SJSA1 (cell line): Measurements from ENCODE around the gene TMED1. TPM values are rescaled to one million over a fixed set of nuclear protein-coding genes. Genes with fewer than 3 reads are reported as not detected.
A peak's percentile ranks its signal among the peaks of the same experiment; 100 is the strongest.

ENCODE experiments used
- DNase-seq, 2 experiments: peaks; one replicate each; pipeline ENCODE4 v3.0.0-alpha.2; 2015 to 2020; ENCODE audit warnings: low spot score in 2 of 2, low read depth in 1 of 2
- H3K27ac ChIP-seq: fragments of 250-450 bp; sonication (Bioruptor Pico); 2 replicates; pipeline ENCODE4 v1.5.1; 2020; ENCODE audit warnings: mild to moderate bottlenecking, moderate library complexity
- H3K27me3 ChIP-seq: fragments of 250-450 bp; sonication (Bioruptor Pico); replicated peaks from 2 replicates; pipeline ENCODE4 v1.5.1; 2020; ENCODE audit warnings: mild to moderate bottlenecking, moderate library complexity
- H3K36me3 ChIP-seq: fragments of 250-450 bp; sonication (Bioruptor Pico); 2 replicates; pipeline ENCODE4 v1.5.1; 2020; ENCODE audit warnings: mild to moderate bottlenecking
- H3K4me1 ChIP-seq: fragments of 250-450 bp; sonication (Bioruptor Pico); replicated peaks from 2 replicates; pipeline ENCODE4 v1.6.1; 2021; ENCODE audit warnings: mild to moderate bottlenecking
- H3K4me3 ChIP-seq: fragments of 250-450 bp; sonication (Bioruptor Pico); 2 replicates; pipeline ENCODE4 v1.5.1; 2020; ENCODE audit warnings: mild to moderate bottlenecking
- H3K9me3 ChIP-seq: fragments of 250-450 bp; sonication (Bioruptor Pico); replicated peaks from 2 replicates; pipeline ENCODE4 v1.5.1; 2020; ENCODE audit warnings: mild to moderate bottlenecking
- total RNA-seq: library from RNA; depleted of rRNA; stranded (reverse); fragments of >200 nt; shearing (Covaris generic); gene quantifications from 2 replicates; pipeline ENCODE4 v1.2.3, GENCODE V29; 2014

TMED1 gene
- total RNA-seq, 1 experiment from 2014 or later, result 78.8 TPM

- peak; percentile 92 to 96 for DNase-seq
- H3K9me3 ChIP-seq, result no peaks in the 10 kb centered on the region
- peaks cover 90% of the 10 kb centered on the region for H3K36me3 ChIP-seq
- H3K4me3 ChIP-seq, result peak overlapping the region; percentile 51
- no peaks in the 10 kb centered on the region for H3K27me3 ChIP-seq
- H3K4me1 ChIP-seq, result peaks cover 55% of the 10 kb centered on the region
- peak overlapping the region; percentile 93 for H3K27ac ChIP-seq
Observed at GRCh38 chr19:10817291-10818038, 18.5 kb downstream of the TMED1 start.

- Histone ChIP-seq H3K36me3 (peaks cover 94% of the 10 kb centered on the region), H3K4me1 (peaks cover 61% of the 10 kb centered on the region), H3K9me3 (no peaks in the 10 kb centered on the region), H3K4me3 (peak overlapping the region; percentile 51), H3K27me3 (no peaks in the 10 kb centered on the region), H3K27ac (peak overlapping the region; percentile 93)
- DNase-seq, result peak; percentile 44 to 57
Observed at GRCh38 chr19:10816691-10817090, 19.3 kb downstream of the TMED1 start.

- DNase-seq, result peak; percentile 49 to 50
- peak overlapping the region; percentile 93 for H3K27ac ChIP-seq
- peaks cover 61% of the 10 kb centered on the region for H3K4me1 ChIP-seq
- no peaks in the 10 kb centered on the region for H3K9me3 ChIP-seq
- H3K4me3 ChIP-seq, result peak overlapping the region; percentile 51
- no peaks in the 10 kb centered on the region for H3K27me3 ChIP-seq
- H3K36me3 ChIP-seq, result peaks cover 94% of the 10 kb centered on the region
Observed at GRCh38 chr19:10815969-10816644, 19.9 kb downstream of the TMED1 start.

GRCh38 chr19:10815007-10815536 is 20.9 kb downstream of the TMED1 start:
- DNase-seq, result no peak
- Histone ChIP-seq H3K27ac (no peak overlapping the region), H3K27me3 (no peaks in the 10 kb centered on the region), H3K4me3 (no peak overlapping the region), H3K4me1 (peaks cover 61% of the 10 kb centered on the region), H3K36me3 (peaks cover 91% of the 10 kb centered on the region), H3K9me3 (no peaks in the 10 kb centered on the region)

- DNase-seq, result peak; percentile 80 to 93
- peaks cover 87% of the 10 kb centered on the region for H3K36me3 ChIP-seq
Observed at GRCh38 chr19:10812902-10813404, 23.1 kb downstream of the TMED1 start.

GRCh38 chr19:10812196-10812595 is 23.8 kb downstream of the TMED1 start:
- Histone ChIP-seq H3K9me3 (no peaks in the 10 kb centered on the region), H3K4me1 (peaks cover 47% of the 10 kb centered on the region), H3K4me3 (no peak overlapping the region), H3K27me3 (no peaks in the 10 kb centered on the region), H3K27ac (peak overlapping the region; percentile 75), H3K36me3 (peaks cover 89% of the 10 kb centered on the region)
- peak in 1 of 2 experiments; percentile 46 for DNase-seq

More at GRCh38 chr19:10812902-10813404, 23.1 kb downstream of the TMED1 start:
- H3K27ac ChIP-seq, result peak overlapping the region; percentile 75
- no peak overlapping the region for H3K4me3 ChIP-seq
- no peaks in the 10 kb centered on the region for H3K27me3 ChIP-seq
- peaks cover 52% of the 10 kb centered on the region for H3K4me1 ChIP-seq
- no peaks in the 10 kb centered on the region for H3K9me3 ChIP-seq

- H3K4me1 ChIP-seq, result peaks cover 40% of the 10 kb centered on the region
- no peaks in the 10 kb centered on the region for H3K9me3 ChIP-seq
- no peak overlapping the region for H3K4me3 ChIP-seq
- no peaks in the 10 kb centered on the region for H3K27me3 ChIP-seq
- peaks cover 85% of the 10 kb centered on the region for H3K36me3 ChIP-seq
- no peak for DNase-seq
- H3K27ac ChIP-seq, result no peak overlapping the region
Observed at GRCh38 chr19:10811391-10812111, 24.5 kb downstream of the TMED1 start.

GRCh38 chr19:10809651-10810285 is 26.2 kb downstream of the TMED1 start:
- H3K36me3 ChIP-seq, result peaks cover 83% of the 10 kb centered on the region
- no peak overlapping the region for H3K4me3 ChIP-seq
- H3K27me3 ChIP-seq, result no peaks in the 10 kb centered on the region
- no peak overlapping the region for H3K27ac ChIP-seq
- no peaks in the 10 kb centered on the region for H3K9me3 ChIP-seq
- no peak for DNase-seq
- peaks cover 23% of the 10 kb centered on the region for H3K4me1 ChIP-seq

- Histone ChIP-seq H3K27me3 (no peaks in the 10 kb centered on the region), H3K4me1 (peaks cover 21% of the 10 kb centered on the region), H3K9me3 (no peaks in the 10 kb centered on the region), H3K27ac (no peak overlapping the region), H3K4me3 (no peak overlapping the region), H3K36me3 (peaks cover 83% of the 10 kb centered on the region)
- no peak for DNase-seq
Observed at GRCh38 chr19:10808937-10809649, 26.9 kb downstream of the TMED1 start.

- Histone ChIP-seq H3K27me3 (no peaks in the 10 kb centered on the region), H3K9me3 (no peaks in the 10 kb centered on the region), H3K4me1 (no peaks in the 10 kb centered on the region), H3K4me3 (no peak overlapping the region), H3K36me3 (peaks cover 79% of the 10 kb centered on the region), H3K27ac (no peak overlapping the region)
- DNase-seq, result no peak
Observed at GRCh38 chr19:10805758-10806247, 30.2 kb downstream of the TMED1 start.

GRCh38 chr19:10805065-10805757 is 30.8 kb downstream of the TMED1 start:
- no peak for DNase-seq
- no peak overlapping the region for H3K27ac ChIP-seq

GRCh38 chr19:10803252-10803651 is 32.8 kb downstream of the TMED1 start:
- no peaks in the 10 kb centered on the region for H3K4me1 ChIP-seq
- DNase-seq, result no peak
- H3K9me3 ChIP-seq, result no peaks in the 10 kb centered on the region
- peaks cover 77% of the 10 kb centered on the region for H3K36me3 ChIP-seq
- no peaks in the 10 kb centered on the region for H3K27me3 ChIP-seq
- H3K4me3 ChIP-seq, result no peak overlapping the region
- no peak overlapping the region for H3K27ac ChIP-seq

More at GRCh38 chr19:10805065-10805757, 30.8 kb downstream of the TMED1 start:
- Histone ChIP-seq H3K4me1 (no peaks in the 10 kb centered on the region), H3K4me3 (no peak overlapping the region), H3K36me3 (peaks cover 81% of the 10 kb centered on the region), H3K27me3 (no peaks in the 10 kb centered on the region), H3K9me3 (no peaks in the 10 kb centered on the region)
